DND-41 (cell line): Measurements from ENCODE around the gene CTTN.

Source experiments
- EZH2 ChIP-seq: IDR thresholded peaks from 3 replicates; pipeline ENCODE4 v1.6.1; 2012; ENCODE audit warnings: borderline replicate concordance, low read depth, mild to moderate bottlenecking, moderate library complexity, low read length, inconsistent platforms; ENCODE audit not compliant: severe bottlenecking
- TF ChIP-seq, protein P1 (sequence below): IDR thresholded peaks from 2 replicates; pipeline ENCODE4 v1.5.1; 2012; ENCODE audit warnings: borderline replicate concordance, low read length, moderate library complexity, mild to moderate bottlenecking; ENCODE audit not compliant: poor library complexity, severe bottlenecking; ENCODE audit errors: extremely low read depth

DNA sequence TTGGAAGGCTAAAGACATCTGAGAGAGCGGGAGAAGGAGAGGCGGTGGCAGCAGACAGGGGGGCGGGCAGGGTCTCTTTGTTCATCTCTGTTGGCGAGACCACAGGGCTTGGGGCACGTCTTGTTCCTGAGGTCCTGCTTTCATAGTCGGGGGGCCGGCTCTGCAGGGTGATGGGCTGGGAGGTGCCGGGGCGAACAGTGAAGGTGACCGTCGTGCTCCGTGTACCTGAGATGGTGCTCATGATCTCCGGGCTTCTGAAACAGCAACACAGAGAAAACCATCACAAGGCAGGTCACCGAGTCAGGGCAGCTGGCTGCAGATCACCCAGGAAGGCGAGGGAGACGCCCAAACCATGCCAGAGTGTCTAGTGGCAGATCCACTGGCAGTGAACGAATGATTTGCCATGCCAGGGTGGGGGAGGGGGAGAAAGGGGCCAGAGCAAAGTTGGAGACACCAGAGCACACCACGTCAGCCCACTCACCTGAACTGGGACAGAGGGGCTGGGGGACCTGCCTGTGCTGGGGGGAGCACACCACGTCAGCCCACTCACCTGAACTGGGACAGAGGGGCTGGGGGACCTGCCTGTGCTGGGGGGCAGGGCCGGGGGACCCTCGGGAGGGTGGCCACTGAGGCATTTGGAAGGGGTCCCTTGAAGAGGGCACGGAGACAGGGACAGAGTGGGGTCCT is 75.0 kb downstream of the CTTN start:
- TF ChIP-seq, protein P1, sequence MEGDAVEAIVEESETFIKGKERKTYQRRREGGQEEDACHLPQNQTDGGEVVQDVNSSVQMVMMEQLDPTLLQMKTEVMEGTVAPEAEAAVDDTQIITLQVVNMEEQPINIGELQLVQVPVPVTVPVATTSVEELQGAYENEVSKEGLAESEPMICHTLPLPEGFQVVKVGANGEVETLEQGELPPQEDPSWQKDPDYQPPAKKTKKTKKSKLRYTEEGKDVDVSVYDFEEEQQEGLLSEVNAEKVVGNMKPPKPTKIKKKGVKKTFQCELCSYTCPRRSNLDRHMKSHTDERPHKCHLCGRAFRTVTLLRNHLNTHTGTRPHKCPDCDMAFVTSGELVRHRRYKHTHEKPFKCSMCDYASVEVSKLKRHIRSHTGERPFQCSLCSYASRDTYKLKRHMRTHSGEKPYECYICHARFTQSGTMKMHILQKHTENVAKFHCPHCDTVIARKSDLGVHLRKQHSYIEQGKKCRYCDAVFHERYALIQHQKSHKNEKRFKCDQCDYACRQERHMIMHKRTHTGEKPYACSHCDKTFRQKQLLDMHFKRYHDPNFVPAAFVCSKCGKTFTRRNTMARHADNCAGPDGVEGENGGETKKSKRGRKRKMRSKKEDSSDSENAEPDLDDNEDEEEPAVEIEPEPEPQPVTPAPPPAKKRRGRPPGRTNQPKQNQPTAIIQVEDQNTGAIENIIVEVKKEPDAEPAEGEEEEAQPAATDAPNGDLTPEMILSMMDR, result no peak
- TF ChIP-seq EZH2, result no peak
